ENCODE data around the gene PLCD3. TPM values are rescaled to one million over a fixed set of nuclear protein-coding genes. Genes with fewer than 3 reads are reported as not detected.

The PLCD3 gene
- total RNA-seq, 1 donor from 2014 or later = 1.4 TPM

GRCh38 chr17:45150911-45151809 lies 18.8 kb upstream of the PLCD3 start:
- Mint-ChIP-seq H3K4me1 (peaks cover 55% of the 10 kb centered on the region), H3K4me3 (peak overlapping the region; percentile 76), H3K27me3 (no peaks in the 10 kb centered on the region), H3K27ac (peak overlapping the region; percentile 79), H3K36me3 (ENCODE audit: low read depth) (peaks cover 23% of the 10 kb centered on the region), H3K9me3 (no peaks in the 10 kb centered on the region)
- no peak for DNase-seq
- ATAC-seq (ENCODE audit: low read depth) = no peak
- TF ChIP-seq, protein P1, sequence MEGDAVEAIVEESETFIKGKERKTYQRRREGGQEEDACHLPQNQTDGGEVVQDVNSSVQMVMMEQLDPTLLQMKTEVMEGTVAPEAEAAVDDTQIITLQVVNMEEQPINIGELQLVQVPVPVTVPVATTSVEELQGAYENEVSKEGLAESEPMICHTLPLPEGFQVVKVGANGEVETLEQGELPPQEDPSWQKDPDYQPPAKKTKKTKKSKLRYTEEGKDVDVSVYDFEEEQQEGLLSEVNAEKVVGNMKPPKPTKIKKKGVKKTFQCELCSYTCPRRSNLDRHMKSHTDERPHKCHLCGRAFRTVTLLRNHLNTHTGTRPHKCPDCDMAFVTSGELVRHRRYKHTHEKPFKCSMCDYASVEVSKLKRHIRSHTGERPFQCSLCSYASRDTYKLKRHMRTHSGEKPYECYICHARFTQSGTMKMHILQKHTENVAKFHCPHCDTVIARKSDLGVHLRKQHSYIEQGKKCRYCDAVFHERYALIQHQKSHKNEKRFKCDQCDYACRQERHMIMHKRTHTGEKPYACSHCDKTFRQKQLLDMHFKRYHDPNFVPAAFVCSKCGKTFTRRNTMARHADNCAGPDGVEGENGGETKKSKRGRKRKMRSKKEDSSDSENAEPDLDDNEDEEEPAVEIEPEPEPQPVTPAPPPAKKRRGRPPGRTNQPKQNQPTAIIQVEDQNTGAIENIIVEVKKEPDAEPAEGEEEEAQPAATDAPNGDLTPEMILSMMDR (IDR thresholded peaks at IDR 0.05) = no peak
- POLR2A ChIA-PET = interaction anchor here (0.6 to 8.7 kb wide), 18 partner anchors 10 to 256 kb away, joined by 3 to 703 read pairs (median 4); partner anchors contain the start of genes ACBD4, FMNL1, HEXIM2 and MAP3K14
- intact Hi-C loops (cut with micrococcal nuclease) = no loop called here
- CTCF ChIA-PET = interaction anchor here (0.6 to 6.3 kb wide), 8 partner anchors 10 to 88 kb away, joined by 4 to 167 read pairs (median 12); partner anchors contain the start of genes ACBD4, HEXIM2 and PLCD3

DNA sequence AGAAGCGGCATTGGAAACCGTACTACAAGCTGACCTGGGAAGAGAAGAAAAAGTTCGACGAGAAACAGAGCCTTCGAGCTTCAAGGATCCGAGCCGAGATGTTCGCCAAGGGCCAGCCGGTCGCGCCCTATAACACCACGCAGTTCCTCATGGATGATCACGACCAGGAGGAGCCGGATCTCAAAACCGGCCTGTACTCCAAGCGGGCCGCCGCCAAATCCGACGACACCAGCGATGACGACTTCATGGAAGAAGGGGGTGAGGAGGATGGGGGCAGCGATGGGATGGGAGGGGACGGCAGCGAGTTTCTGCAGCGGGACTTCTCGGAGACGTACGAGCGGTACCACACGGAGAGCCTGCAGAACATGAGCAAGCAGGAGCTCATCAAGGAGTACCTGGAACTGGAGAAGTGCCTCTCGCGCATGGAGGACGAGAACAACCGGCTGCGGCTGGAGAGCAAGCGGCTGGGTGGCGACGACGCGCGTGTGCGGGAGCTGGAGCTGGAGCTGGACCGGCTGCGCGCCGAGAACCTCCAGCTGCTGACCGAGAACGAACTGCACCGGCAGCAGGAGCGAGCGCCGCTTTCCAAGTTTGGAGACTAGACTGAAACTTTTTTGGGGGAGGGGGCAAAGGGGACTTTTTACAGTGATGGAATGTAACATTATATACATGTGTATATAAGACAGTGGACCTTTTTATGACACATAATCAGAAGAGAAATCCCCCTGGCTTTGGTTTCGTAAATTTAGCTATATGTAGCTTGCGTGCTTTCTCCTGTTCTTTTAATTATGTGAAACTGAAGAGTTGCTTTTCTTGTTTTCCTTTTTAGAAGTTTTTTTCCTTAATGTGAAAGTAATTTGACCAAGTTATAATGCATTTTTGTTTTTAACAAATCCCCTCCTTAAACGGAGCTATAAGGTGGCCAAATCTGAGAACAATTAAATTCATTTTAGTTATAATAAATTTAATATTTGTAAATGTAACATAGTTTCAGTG lies 17.7 kb upstream of the PLCD3 start:
- ATAC-seq (ENCODE audit: low read depth) = no peak
- no peak for DNase-seq
- CTCF ChIA-PET = interaction anchor here (0.7 to 6.3 kb wide), 18 partner anchors 9 to 168 kb away, joined by 3 to 167 read pairs (median 4); partner anchors contain the start of genes ACBD4, HEXIM2, NMT1 and PLCD3
- peaks cover 19% of the 10 kb centered on the region for H3K36me3 Mint-ChIP-seq (ENCODE audit: low read depth)
- H3K4me3 Mint-ChIP-seq = peak overlapping the region; percentile 96
- H3K27ac Mint-ChIP-seq = peak overlapping the region; percentile 100
- peaks cover 53% of the 10 kb centered on the region for H3K4me1 Mint-ChIP-seq
- H3K9me3 Mint-ChIP-seq = no peaks in the 10 kb centered on the region
- H3K27me3 Mint-ChIP-seq = no peaks in the 10 kb centered on the region
- POLR2A ChIA-PET = interaction anchor here (0.6 to 8.7 kb wide), 26 partner anchors 12 to 394 kb away, joined by 3 to 703 read pairs (median 14); partner anchors contain the start of genes ACBD4, DCAKD, EFTUD2 and FMNL1
- TF ChIP-seq, protein P1 (IDR thresholded peaks at IDR 0.05) = no peak
- intact Hi-C loops (cut with micrococcal nuclease) = loop anchor here (1.0 to 2.0 kb wide), 3 partner anchors 47 to 167 kb away; partner anchors contain the start of gene MAP3K14

DNA sequence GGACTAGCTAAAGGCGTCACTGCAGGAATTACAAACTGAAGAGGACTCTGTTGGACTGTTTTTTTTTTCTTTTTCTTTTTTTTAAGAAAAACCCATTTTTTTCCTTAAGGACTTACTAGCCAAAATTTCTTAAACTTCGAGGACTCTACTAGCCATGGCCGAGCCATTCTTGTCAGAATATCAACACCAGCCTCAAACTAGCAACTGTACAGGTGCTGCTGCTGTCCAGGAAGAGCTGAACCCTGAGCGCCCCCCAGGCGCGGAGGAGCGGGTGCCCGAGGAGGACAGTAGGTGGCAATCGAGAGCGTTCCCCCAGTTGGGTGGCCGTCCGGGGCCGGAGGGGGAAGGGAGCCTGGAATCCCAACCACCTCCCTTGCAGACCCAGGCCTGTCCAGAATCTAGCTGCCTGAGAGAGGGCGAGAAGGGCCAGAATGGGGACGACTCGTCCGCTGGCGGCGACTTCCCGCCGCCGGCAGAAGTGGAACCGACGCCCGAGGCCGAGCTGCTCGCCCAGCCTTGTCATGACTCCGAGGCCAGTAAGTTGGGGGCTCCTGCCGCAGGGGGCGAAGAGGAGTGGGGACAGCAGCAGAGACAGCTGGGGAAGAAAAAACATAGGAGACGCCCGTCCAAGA lies 16.8 kb upstream of the PLCD3 start:
- Mint-ChIP-seq H3K9me3 (no peaks in the 10 kb centered on the region), H3K27ac (peak overlapping the region; percentile 100), H3K4me1 (peaks cover 55% of the 10 kb centered on the region), H3K27me3 (no peaks in the 10 kb centered on the region), H3K36me3 (ENCODE audit: low read depth) (peaks cover 19% of the 10 kb centered on the region), H3K4me3 (peak overlapping the region; percentile 96)
- ATAC-seq (ENCODE audit: low read depth) (peak; percentile 26), DNase-seq (peak; percentile 72)
- POLR2A ChIA-PET = interaction anchor here (0.6 to 8.7 kb wide), 30 partner anchors 8 to 382 kb away, joined by 3 to 703 read pairs (median 12); partner anchors contain the start of genes ACBD4, DCAKD, EFTUD2 and FMNL1
- intact Hi-C loops (cut with micrococcal nuclease) = loop anchor here (1.0 to 2.0 kb wide), 3 partner anchors 48 to 168 kb away; partner anchors contain the start of gene MAP3K14
- TF ChIP-seq, protein P1 (IDR thresholded peaks at IDR 0.05) = peak; percentile 22
- CTCF ChIA-PET = interaction anchor here (0.7 to 6.3 kb wide), 16 partner anchors 8 to 168 kb away, joined by 3 to 167 read pairs (median 4); partner anchors contain the start of genes ACBD4, HEXIM2 and PLCD3

DNA sequence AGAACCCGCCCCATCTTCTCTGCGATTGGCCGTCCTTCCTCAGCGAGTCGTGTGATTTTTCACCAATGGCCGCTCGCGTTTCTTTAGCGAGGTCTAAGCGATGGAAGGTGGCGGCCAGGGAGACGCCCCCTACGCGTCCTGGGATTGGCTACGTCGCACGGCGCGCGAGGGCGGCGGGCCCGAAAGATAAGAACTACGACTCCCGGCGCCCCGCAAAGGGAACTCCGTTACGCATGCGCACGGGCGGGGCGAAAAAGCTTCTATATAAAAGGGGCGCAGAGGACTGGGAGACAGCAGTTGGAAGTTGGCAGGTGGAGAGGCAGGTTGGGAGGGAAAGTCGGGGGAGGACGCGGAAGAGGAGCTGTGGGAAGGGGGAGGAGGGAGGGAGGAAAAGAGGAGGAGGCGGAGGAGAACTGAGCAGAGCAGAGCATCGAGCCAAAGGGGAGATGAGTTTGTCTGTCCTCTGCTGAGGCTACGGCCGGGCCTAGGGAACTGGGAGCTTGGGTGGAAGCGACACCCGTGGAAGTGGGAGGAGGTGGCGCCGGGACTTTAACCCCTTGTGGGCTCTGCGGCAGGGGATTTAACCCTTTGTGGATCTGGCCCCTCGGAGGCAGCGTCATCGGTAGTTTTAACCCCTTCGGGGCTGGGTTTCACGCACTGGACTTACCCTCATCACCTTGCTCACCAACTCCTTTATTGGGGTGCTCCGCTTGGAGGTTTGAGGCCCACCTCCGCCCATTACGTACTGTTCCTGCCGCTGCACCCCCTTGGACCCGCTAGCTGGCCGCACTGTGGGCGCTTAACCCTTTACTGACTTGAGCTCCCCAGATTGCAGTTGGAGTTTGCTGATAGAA lies 16.1 kb upstream of the PLCD3 start, which contains the start of gene HEXIM1:
Gene HEXIM1, plus strand, starts transcription at position 293 of the 854 bp plus-strand sequence. CDS start 716 bp downstream, outside the sequence.
- peak within 1 kb of the TSS; percentile 96 for H3K4me3 Mint-ChIP-seq
- H3K9me3 Mint-ChIP-seq = no peaks in the 10 kb centered on the region
- TF ChIP-seq, protein P1 (IDR thresholded peaks at IDR 0.05) = no peak
- peaks cover 61% of the 10 kb centered on the region for H3K4me1 Mint-ChIP-seq
- intact Hi-C loops (cut with micrococcal nuclease) = loop anchor here (1.0 to 2.0 kb wide), 7 partner anchors 13 to 168 kb away; partner anchors contain the start of genes ACBD4, HEXIM2, MAP3K14 and NMT1
- ATAC-seq (ENCODE audit: low read depth) = peak; percentile 74
- H3K27ac Mint-ChIP-seq = peak within 1 kb of the TSS; percentile 100
- peaks cover 19% of the 10 kb centered on the region for H3K36me3 Mint-ChIP-seq (ENCODE audit: low read depth)
- ChIA-PET POLR2A (interaction anchor here (0.6 to 8.7 kb wide), 35 partner anchors 9 to 381 kb away, joined by 3 to 703 read pairs (median 6); partner anchors contain the start of genes ACBD4, DCAKD, EFTUD2 and FMNL1), CTCF (interaction anchor here (1.0 to 6.3 kb wide), 13 partner anchors 8 to 168 kb away, joined by 3 to 167 read pairs (median 4); partner anchors contain the start of genes ACBD4, HEXIM2 and PLCD3)
- H3K27me3 Mint-ChIP-seq = no peaks in the 10 kb centered on the region
- DNase-seq = peak; percentile 97
